K562 treated with DMSO at 1 percent for 12 hours (cell line): ENCODE measurements around the gene XRCC2. TPM values are rescaled to one million over a fixed set of nuclear protein-coding genes. Genes with fewer than 3 reads are reported as not detected.

Experiments used
- total RNA-seq: library from RNA; unstranded; fragments of 300-600 nt; gene quantifications from 2 replicates; pipeline ENCODE4 v1.2.3, GENCODE V29; 2022; ENCODE audit not compliant: insufficient read depth

XRCC2 gene
- total RNA-seq, result 4.3 and 26.3 TPM in 2 replicates

DNA sequence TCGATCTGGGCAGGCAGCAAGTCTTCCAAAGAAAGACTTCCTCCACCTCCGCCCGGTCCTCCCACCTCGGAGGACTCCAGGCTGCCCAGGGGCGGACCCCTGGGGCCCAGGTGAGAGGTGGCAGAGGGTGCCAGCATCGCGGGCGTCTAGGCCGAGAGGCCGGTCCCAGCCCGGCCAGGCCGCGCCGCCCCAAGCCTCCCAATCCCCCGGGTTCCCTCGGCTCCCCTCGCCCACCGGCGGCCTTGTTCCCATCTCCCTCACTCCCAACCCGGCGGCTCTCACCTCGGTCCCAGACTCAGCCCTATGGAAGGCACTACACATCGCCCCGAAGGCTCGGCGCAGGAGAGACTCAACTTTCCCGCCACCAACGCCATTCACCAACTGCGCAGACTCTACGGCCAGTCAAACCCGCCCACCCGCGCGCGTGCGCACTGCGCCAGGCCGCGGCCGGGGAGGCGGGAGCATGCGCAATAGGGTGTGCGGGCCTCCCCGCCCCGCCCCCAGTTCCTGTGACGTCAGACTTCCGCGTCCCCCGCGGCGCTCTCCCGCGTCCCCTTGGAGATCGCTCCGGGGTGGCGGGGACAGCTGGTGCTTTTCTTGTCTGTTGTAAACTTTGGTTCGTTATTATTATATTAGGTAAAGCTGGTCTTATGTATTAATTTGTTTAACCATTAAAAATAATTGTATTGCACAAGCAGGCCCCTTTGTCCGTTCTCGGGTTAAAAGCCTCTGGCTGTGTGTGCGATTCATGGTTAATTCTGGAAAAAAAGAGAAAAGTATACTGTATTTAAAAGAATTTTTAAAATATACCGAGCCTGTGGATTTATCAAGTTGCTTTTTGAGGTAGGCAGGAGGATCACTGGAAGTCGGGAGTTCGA, at the start of gene XRCC2:
Gene XRCC2 (minus strand): TSS at position 383 of the 878 bp plus-strand sequence. CDS start 62 bp downstream, at position 321.

Other genes starting within 250 kb of the XRCC2 start
- gene KMT2C, start 240.1 kb downstream of the XRCC2 start, total RNA-seq, result 6.5 and 30.6 TPM in 2 replicates
- gene ACTR3B, start 83.6 kb upstream of the XRCC2 start, total RNA-seq, result 9.1 and 12.4 TPM in 2 replicates